PFSK-1 (cell line): ENCODE measurements around the gene NFE2L1.

Experiments
- FOXP2 ChIP-seq: optimal IDR thresholded peaks from 2 replicates; pipeline ENCODE3; 2011; ENCODE audit warnings: borderline replicate concordance, control low read depth, inconsistent platforms; ENCODE audit not compliant: insufficient read depth; ENCODE audit errors: extremely low read length, extremely low read depth
- POLR2AphosphoS5 ChIP-seq: IDR thresholded peaks from 2 replicates; pipeline ENCODE4 v1.6.1; 2012; ENCODE audit warnings: low read depth, mild to moderate bottlenecking, control low read depth, low read length, moderate library complexity
- SIN3A ChIP-seq: IDR thresholded peaks from 2 replicates; pipeline ENCODE4 v1.6.1; 2012; ENCODE audit warnings: mild to moderate bottlenecking, low read length, moderate library complexity, borderline replicate concordance; ENCODE audit not compliant: insufficient read depth
- TAF1 ChIP-seq: IDR thresholded peaks from 2 replicates; pipeline ENCODE4 v1.6.1; 2012; ENCODE audit warnings: low read length, control low read depth, borderline replicate concordance; ENCODE audit not compliant: insufficient read depth
- TF ChIP-seq, protein P1 (sequence below), 2 experiments: IDR thresholded peaks; 2 replicates each; pipeline versions ENCODE4 v1.6.1 to v1.8.0; 2011 to 2012; ENCODE audit warnings: low read depth in 2 of 2, low read length in 2 of 2, control low read depth in 1 of 2, inconsistent platforms in 1 of 2, mild to moderate bottlenecking in 1 of 2, moderate library complexity in 1 of 2; ENCODE audit not compliant: insufficient read depth in 1 of 2

The NFE2L1 gene

DNA sequence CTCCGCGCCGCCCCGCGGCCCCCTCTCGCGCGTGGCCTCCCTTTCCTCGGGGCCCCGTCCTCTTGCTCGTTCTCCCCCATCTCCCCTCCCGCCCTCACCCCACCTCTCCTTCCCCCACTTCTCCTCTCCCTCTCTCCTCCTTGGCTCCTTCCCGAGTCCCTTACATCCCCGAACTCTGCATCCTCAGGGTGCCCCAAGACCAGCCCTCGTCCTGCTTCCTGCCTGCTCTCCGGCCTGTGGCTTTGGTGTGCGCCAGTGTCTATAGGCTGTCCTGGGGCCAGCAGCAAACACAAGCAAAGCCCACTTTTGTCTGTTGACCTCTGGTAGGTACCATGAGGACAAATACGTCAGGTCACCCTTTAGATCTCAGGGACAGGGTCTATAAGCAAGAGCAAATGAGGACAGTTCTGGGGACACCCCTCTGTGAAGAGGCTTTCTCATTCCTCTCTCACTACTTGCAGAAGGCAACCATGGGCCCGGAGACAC lies 10.3 kb upstream of the NFE2L1 start:
- no peak for TF ChIP-seq FOXP2
- no peak for TF ChIP-seq POLR2AphosphoS5
- TF ChIP-seq, protein P1, sequence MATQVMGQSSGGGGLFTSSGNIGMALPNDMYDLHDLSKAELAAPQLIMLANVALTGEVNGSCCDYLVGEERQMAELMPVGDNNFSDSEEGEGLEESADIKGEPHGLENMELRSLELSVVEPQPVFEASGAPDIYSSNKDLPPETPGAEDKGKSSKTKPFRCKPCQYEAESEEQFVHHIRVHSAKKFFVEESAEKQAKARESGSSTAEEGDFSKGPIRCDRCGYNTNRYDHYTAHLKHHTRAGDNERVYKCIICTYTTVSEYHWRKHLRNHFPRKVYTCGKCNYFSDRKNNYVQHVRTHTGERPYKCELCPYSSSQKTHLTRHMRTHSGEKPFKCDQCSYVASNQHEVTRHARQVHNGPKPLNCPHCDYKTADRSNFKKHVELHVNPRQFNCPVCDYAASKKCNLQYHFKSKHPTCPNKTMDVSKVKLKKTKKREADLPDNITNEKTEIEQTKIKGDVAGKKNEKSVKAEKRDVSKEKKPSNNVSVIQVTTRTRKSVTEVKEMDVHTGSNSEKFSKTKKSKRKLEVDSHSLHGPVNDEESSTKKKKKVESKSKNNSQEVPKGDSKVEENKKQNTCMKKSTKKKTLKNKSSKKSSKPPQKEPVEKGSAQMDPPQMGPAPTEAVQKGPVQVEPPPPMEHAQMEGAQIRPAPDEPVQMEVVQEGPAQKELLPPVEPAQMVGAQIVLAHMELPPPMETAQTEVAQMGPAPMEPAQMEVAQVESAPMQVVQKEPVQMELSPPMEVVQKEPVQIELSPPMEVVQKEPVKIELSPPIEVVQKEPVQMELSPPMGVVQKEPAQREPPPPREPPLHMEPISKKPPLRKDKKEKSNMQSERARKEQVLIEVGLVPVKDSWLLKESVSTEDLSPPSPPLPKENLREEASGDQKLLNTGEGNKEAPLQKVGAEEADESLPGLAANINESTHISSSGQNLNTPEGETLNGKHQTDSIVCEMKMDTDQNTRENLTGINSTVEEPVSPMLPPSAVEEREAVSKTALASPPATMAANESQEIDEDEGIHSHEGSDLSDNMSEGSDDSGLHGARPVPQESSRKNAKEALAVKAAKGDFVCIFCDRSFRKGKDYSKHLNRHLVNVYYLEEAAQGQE (IDR thresholded peaks at IDR 0.05; ENCODE audit: insufficient read depth in 1 of 2, low read depth in 2 of 2, low read length in 2 of 2), result no peak

DNA sequence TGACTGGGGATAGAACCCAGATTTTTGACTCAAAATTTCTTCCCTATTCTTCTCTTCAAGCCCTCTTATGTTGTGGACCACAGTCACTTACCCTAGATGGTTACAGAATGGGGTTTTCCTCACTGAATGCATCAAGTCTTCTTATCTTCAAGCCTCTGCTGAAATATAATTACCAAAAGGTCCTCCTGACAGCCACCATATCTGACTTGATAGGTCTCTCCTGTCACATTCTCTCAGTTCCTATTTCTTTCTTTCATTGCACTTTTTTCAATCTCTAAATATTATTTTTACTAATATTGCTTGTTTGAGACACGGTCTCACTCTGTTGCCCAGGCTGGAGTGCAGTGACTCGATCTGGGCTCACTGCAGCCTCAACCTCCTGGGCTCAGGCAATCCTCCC lies 9.5 kb upstream of the NFE2L1 start:
- no peak for TF ChIP-seq FOXP2
- no peak for TF ChIP-seq TAF1
- TF ChIP-seq SIN3A, result no peak
- no peak for TF ChIP-seq POLR2AphosphoS5

DNA sequence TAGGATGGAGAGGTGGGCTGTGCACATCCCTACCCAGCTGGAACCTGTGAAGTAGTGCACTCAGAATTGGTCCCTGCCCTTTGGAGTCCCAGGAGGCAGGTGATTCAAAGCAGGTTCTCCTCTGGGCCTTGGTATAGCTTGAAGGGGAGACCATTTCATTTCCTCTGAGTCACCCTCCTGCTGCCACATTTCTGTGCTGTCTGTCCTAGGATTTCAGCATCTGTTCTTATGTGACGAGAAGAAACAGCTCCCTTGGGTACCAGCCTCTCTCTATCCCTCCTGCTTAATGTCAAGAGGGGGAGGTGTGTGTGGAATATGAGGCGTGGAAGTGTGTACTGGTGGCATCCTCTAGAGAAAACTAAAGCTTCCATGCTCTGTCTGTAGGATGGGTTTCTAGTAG lies 5.0 kb upstream of the NFE2L1 start:
- no peak for TF ChIP-seq POLR2AphosphoS5
- no peak for TF ChIP-seq SIN3A
- TF ChIP-seq FOXP2, result no peak
- TF ChIP-seq, protein P1 (IDR thresholded peaks at IDR 0.05; ENCODE audit: insufficient read depth in 1 of 2, low read depth in 2 of 2, low read length in 2 of 2), result no peak
- TF ChIP-seq TAF1, result no peak

DNA sequence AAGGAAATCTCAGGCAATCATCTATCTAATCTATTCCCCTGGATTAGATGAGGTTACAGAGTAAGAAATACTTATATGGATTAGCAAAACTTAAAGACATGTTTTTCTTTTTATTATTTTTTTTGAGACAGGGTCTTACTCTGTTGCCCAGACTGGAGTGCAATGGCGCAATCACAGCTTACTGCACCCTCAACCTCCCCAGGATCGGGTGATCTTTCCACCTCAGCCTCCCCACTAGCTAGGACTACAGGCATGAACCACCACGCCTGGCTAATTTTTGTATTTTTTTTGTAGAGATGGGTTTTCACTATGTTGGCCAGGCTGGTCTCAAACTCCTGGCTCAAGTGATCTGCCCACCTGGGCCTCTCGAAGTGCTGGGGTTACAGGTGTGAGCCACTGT lies 3.3 kb upstream of the NFE2L1 start:
- TF ChIP-seq SIN3A, result no peak
- no peak for TF ChIP-seq FOXP2
- TF ChIP-seq, protein P1 (IDR thresholded peaks at IDR 0.05; ENCODE audit: insufficient read depth in 1 of 2, low read depth in 2 of 2, low read length in 2 of 2), result no peak
- TF ChIP-seq POLR2AphosphoS5, result no peak
- no peak for TF ChIP-seq TAF1

DNA sequence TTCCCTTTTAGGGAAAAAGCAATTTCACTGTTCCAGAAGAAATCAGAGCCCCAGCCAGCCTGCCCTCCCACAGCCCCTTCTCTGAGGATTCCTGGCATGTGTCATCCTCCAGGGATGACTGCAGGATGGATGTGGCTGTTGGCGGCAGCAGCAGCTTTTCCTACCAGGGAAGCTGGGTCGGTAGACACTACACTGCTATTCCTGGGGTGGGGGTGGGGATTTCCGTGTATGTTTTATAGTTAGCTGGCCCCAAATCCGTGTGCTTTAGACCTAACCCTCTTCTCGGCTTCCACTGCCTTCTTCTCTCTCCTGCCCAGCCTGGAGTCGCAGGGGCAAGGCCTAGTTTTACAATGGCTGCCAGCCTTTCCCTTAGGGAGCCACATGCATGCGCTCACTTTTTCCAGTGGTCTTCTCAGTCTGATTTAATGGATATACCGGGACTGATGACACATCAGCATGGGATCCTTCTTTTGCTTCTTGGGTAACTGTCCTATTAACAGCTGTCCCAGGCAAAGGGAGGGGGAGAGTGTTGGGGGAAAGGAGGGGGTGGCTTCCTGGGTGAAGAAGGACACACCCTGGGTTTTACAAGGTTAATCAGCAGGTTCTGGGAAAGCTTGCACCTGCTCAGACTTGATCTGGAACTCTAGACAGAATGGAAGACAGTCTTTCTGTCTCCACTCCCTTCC lies 2.7 kb upstream of the NFE2L1 start:
- TF ChIP-seq TAF1 (no peak), FOXP2 (no peak), POLR2AphosphoS5 (no peak), SIN3A (no peak)
- TF ChIP-seq, protein P1 (IDR thresholded peaks at IDR 0.05; ENCODE audit: insufficient read depth in 1 of 2, low read depth in 2 of 2, low read length in 2 of 2), result no peak
